GM19468 (cell line): ENCODE results near the gene PYGM.
"Not testable (repeated sequence)": the region's sequence is repeated elsewhere in the genome, so short reads cannot be mapped to it uniquely, and the experiment has no call there.

Experiments
- ATAC-seq: cut with Tn5 transposase; IDR thresholded peaks from one replicate; pipeline ENCODE4 v1.9.1; 2021; ENCODE audit warnings: mild to moderate bottlenecking, moderate library complexity, moderate number of reproducible peaks; ENCODE audit not compliant: unreplicated experiment; ENCODE audit errors: extremely low read depth

The PYGM gene

DNA sequence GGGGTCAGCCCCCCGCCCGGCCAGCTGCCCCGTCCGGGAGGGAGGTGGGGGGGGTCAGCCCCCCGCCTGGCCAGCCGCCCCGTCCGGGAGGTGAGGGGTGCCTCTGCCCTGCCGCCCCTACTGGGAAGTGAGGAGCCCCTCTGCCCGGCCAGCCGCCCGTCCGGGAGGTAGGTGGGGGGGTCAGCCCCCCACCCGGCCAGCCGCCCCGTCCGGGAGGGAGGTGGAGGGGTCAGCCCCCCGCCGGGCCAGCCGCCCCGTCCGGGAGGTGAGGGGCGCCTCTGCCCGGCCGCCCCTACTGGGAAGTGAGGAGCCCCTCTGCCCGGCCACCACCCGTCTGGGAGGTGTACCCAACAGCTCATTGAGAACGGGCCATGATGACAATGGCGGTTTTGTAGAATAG, 57.8 kb downstream of the PYGM start:
- not testable (repeated sequence) for ATAC-seq

DNA sequence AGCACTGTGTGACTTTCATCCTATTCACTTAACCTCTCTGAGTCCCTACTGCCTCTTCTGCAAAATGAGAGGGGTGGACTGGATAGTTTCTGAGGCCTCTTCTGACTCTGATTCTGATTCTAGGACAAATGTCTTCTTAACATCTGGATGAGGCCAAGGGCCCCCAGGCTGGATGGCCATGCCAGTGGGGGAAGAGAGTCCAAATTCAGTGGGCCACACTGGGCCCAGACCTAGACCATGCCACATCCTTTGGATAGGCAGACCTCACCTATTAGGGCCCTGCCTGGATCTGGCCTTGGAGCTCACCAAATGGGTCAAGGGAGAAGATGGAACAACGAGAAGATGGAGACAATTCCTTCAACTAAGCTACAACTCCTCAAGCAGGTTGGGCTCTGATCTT, 61.3 kb downstream of the PYGM start:
- no peak for ATAC-seq

DNA sequence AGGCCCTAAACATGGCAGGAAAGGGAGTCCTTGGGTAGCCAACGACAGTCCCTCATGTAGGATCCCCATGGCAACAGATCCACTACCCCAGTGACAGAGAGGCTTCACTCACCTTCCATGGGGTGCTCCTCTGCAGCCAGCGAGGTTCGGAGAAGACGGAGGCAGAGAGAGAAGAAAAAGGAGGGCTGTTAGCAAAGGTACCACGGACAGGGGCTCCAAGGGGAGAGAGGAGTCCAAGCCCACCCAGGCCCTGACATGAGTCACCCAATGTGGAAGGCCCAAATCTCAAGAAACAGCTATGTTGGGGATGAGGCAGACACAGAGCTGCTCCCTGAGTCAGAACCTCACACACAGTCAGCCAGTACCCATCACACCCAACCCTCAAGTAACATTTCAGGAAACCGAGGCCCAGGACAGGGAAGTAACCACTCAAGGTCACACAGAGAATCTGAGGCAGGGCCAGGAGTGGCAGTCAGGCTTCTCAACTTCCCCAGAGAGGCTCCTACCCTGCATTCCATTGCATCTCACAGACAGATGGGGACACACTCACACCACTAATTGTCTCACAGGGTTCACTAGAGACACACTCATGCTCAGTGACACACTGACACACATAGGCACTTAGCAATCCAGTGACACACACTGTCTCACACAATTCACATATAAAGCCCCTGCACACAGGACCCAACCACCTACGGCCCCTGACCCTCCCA, 62.0 kb downstream of the PYGM start:
- no peak for ATAC-seq
